Cortex of kidney (tissue), 1 donor: ENCODE data around the gene COMT.

Experiments
- DNase-seq: peaks from one replicate; lab custom pipeline; 2025; lab: John Stamatoyannopoulos, UW

COMT gene

DNA sequence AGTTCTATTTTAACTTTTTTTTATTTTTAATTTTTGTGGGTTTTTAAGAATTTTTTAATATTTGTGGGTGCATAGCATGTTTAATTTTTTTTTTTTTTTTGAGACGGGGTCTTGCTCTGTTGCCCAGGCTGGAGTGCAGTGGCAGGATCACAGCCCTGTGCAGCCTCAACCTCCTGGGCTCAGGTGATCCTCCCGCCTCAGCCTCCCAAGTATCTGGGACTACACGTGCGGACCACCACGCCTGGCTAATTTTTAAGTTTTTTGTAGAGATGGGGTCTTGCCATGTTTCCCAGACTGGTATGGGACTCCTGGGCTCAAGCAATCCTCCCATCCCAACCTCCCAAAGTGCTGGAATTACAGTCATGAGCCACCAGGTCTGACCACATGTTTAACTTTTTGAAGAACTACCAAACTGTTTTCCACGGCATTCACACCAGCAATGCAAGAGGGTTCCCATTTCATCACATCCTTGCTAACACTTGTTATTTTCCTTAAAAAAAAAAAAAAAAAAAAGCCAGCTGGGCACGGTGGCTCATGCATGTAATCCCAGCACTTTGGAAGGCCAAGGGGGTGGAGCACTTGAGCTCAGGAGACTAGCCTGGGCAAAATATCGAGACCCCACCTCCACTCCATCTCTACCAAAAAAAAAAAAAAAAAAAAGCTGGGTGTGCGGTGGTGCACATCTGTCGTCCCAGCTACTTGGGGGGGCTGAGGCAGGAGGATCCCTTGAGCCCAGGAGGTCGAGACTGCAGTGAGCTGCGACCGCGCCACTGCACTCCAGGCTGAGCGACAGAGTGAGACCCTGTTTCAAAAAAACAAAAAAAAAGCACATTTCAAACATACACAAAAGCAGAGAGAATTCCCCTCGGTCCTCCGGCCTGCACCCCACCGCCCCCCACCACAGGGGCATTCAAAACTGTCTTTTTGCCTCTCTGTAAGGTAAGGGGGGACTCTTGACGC lies 16.8 kb downstream of the COMT start:
- no peak for DNase-seq

DNA sequence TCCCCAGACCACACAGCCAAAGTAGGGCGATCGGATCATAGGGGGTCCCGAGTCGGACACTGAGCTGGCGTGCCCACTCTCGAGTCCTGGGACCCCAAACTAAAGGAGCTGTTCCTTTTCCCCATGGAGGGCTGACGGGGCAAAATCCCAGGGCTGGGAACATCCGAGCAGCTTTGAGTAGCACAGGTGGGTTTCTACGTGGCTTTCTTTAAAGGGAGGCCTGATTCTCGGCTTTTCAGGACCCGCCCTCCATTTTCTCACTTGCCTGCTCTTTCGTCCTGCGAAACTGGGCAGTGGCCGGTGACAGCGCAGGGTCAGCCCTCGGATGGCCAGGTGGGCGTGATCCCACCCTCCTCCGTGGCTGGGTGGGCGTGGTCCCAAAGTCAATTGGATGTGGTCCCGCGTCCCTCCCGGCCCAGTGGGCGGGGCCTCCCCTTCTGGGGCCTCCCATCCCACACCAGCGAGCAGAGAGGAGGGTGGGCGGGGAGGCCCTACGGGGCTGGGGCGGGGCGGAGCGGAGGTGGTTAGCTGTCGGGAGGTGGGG lies 17.5 kb downstream of the COMT start:
- no peak for DNase-seq

DNA sequence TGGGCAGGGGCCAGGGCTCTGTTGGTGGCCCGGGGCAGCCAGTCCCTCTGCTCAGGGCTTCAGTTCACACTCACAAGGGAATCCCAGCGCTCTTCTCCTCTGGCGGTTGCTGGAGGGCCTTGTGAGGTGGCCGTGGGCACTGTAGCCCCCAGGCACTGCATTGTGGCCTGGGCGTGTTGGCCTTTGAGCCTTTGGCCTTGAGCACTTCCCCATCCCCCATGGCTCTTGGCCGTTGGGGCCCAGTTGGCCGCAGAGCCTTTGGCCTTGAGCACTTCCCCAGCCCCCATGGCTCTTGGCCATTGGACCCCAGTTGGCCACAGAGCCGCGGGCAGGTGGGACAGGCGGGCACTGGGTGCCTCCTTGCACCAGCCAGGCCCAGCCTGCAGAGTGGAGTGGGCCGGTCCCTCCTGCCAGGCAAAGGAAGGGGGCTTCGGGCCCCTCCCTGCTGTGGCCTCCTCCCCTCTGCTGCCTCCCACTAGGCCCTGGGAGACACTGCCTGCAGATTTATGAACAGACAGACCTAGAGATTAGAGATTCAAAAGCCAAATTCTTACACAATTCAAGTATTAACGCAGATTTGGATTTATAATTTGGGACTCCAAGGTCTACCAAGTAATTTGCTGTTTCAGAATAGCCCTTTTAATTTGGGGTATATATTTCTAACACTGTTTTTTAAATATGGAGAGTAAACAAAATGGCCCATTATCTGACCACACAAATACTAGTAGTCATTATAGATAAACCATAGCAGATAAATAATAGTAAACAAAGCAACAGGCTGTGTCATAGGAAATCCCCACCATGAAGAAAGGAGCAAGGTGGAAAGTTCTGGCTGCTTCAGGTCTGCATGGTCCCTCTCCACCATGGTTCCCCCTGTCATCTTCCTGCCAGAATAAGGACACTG lies 18.3 kb downstream of the COMT start:
- DNase-seq: no peak

DNA sequence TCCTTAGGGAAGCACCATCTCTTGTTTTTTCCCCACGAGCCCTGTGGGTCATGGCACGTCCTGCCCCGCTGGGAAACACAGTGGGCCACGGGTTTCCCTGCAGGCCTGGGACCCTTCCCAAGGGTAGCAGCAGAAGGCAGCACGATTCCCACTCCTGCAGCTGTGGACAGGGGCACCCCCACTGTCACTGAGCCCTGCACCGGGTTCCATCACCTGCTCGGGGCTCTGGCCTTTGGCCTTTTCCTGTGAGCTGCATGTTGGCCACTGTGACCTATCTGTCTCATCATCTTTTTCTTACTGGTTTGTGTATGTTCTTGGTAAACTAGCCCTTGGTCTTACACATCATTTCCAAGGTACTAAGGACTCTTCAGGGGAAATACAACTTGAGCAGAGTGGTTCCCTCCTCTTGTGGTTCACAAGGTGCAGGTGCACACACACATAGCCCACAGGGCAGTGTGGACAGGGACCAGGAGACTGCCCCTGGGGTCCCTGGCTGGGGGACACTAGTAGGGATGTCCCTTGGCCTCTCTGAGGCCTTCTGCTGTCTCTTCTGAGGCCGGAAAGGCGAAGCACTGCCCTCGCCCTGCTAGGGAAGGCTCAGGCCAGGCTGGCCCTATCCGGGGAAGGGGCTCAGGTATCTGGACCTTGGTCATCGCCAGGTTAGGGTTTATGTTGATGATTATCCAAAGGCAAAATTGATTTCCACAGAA lies 19.1 kb downstream of the COMT start:
- no peak for DNase-seq

GRCh38 chr22:19961201-19961580 lies 19.6 kb downstream of the COMT start:
- no peak for DNase-seq

GRCh38 chr22:19961868-19962245 lies 20.3 kb downstream of the COMT start:
- DNase-seq: no peak

DNA sequence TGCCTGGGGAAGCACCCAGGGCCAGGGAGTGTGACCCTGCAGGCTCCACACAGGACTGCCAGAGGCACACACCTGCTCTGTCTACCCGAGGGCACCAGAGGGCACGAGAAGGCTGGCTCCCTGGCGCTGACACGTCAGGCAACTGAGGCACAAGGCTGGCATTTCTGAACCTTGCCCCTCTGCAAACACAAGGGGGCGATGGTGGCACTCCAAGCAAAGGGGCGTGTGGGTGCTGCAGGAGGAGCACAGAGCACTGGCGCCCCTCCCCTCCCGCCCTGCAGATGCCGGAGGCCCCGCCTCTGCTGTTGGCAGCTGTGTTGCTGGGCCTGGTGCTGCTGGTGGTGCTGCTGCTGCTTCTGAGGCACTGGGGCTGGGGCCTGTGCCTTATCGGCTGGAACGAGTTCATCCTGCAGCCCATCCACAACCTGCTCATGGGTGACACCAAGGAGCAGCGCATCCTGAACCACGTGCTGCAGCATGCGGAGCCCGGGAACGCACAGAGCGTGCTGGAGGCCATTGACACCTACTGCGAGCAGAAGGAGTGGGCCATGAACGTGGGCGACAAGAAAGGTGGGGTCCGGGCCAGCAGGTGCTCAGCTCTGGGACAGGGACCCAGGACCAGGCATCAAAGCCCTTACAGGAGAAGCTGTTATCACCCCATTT lies 20.8 kb downstream of the COMT start:
- no peak for DNase-seq

DNA sequence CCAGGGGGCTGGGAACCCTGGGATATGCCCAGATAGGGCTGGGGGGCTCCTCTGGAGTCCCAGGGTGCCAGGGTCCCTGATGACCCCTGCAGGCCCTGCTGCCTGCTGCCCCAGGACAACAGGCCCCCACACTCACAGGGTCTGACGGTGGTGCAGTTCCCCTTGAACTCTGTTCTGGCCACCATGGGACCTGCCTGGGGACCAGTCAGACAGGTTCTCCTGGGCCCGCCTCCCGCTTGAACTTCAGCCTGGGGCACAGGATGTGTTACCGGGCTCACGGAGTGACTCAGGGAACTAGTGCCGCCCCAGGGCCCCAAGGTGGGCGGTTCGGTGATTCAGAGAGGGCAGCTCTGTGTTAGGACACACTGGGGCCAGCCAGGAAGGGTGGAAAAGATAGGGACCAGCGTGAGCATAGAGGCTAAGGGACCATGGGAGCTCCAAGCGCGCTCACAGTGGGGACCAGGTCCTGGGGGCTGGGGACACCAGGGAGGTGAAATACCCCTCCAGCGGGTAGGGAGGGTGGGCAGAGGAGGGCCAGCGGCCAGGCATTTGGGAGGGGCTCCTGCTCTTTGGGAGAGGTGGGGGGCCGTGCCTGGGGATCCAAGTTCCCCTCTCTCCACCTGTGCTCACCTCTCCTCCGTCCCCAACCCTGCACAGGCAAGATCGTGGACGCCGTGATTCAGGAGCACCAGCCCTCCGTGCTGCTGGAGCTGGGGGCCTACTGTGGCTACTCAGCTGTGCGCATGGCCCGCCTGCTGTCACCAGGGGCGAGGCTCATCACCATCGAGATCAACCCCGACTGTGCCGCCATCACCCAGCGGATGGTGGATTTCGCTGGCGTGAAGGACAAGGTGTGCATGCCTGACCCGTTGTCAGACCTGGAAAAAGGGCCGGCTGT lies 21.6 kb downstream of the COMT start:
- no peak for DNase-seq

GRCh38 chr22:19963863-19964642 lies 22.5 kb downstream of the COMT start:
- no peak for DNase-seq

DNA sequence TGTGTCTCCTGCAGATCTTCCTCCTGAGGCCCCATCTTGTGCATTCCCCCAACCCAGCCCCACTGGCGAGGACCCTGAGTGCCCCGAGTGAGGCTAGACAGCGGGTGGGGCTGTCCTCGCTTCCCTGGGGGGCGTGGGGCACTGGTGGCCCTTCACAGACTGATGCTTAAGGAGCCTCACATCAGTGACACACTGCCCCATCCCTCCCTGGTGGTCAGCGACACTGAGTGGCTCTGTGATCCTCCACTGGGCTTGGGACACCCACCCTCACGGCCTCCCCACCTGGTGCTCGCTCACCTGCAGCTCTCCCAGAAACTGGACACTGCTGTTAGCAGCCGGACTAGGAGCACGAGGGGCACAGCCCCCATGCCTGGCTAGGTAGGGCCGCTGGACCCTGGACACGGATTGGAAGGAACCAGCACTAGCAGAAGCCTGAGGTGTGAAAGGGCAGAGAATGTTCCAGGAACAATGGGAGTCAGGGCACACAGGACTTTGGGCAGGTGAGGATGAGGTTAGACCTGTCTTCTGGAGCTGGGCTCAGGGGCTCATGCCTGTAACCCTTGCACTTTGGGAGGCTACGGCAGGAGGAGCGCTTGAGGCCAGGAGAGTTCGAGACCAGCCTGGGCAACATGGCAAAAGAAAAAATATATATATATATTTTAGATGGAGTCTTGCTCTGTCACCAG lies 23.3 kb downstream of the COMT start:
- no peak for DNase-seq

DNA sequence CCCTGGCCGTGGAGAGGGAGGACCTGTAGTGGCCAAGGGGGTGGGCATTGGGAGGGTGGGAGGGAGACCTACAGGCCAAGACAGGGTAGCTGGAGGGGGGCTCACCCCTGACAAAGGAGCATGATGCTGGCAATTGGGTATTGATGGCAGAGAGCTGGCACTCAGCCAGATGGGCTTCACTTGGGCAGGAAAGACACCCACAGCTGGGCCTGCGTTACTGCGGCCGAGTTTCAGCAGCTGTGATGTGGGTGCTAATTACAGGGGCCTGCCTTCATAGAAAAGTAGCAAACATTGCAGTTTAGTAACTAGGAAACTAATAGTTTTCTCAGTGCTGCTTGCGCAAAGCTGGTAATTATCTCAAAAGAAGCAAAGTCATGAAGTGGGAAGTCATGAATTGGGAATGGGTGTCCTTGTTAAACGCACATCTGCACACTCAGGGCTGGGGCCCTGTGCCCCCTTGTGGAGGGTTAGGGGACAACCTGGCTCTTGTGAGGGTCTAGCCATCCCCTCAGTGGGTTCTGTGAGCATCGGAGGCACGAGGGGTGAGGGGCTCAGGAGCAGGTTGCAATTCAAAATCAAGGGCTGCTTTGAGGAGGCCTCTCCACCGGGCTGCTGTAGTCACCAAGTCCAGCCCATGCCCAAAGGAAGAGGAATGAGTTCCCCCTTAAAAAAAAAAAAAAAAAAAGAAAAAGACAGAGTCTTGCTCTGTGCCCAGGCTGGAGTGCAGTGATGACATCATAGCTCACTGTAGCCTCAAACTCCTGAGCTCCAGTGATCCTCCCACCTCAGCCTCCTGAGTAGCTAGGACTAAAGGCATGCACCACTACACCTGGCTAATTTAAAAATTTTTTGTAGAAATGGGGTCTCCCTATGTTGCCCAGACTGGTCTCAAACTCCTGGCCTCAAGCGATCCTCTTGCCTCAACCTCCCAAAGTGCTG lies 24.5 kb downstream of the COMT start:
- no peak for DNase-seq

- no peak for DNase-seq
Measured at GRCh38 chr22:19966908-19967750, 25.6 kb downstream of the COMT start.

GRCh38 chr22:19967850-19968449 lies 26.4 kb downstream of the COMT start:
- DNase-seq: no peak

GRCh38 chr22:19968450-19968891 lies 26.9 kb downstream of the COMT start:
- no peak for DNase-seq

DNA sequence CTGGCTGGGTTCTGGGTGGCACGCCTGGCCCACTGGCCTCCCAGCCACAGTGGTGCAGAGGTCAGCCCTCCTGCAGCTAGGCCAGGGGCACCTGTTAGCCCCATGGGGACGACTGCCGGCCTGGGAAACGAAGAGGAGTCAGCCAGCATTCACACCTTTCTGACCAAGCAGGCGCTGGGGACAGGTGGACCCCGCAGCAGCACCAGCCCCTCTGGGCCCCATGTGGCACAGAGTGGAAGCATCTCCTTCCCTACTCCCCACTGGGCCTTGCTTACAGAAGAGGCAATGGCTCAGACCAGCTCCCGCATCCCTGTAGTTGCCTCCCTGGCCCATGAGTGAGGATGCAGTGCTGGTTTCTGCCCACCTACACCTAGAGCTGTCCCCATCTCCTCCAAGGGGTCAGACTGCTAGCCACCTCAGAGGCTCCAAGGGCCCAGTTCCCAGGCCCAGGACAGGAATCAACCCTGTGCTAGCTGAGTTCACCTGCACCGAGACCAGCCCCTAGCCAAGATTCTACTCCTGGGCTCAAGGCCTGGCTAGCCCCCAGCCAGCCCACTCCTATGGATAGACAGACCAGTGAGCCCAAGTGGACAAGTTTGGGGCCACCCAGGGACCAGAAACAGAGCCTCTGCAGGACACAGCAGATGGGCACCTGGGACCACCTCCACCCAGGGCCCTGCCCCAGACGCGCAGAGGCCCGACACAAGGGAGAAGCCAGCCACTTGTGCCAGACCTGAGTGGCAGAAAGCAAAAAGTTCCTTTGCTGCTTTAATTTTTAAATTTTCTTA lies 27.8 kb downstream of the COMT start:
- no peak for DNase-seq
